T-helper 1 cell (primary cell): Measurements from ENCODE around the gene GTPBP1.

Experiments
- DNase-seq, 5 donors: peaks; one replicate each; pipeline ENCODE4 v3.0.0-alpha.2; 2012 to 2020
- total RNA-seq, 4 donors: gene quantifications; one replicate each; lab custom pipeline; 2026; lab: John Stamatoyannopoulos, UW

Gene GTPBP1
- total RNA-seq, result 171 to 347 (median 263) reads per million in 4 donors

DNA sequence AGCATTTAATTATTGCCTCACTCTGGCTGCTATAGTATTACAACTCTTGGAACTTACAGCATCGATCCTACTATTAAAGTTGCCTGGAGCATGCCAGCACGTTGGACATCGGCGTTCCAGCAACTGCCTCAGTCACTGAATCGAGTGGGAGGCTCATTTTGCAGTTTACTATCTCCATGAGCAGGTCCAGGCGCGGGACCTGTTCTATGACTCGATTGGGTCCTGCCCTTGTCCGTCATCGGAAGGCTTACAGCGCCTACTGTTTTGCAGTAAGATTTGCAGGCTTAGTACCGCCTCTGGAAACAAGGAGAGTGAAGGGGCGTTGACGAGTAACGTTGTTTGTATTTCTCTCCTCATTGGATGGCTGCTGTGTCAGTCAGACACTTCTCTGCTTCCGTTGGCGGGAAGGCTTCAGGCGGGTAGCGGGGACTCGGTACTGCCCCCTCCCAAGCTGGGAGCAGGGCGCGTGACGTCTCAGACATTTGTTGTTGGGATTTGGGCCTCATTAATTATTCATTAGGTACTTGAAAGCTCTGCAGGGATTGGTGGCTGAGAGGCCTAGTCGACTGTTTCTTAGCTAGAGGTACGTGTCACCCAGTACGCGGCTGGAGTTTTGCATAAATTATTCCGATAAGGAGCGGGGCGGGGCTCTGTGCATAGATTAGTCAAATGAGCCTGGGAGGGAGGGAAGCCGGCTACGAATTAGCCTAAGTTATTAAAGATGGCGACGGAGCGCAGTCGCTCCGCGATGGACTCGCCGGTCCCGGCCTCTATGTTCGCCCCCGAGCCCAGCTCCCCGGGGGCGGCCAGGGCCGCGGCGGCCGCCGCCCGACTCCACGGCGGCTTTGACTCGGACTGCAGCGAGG lies at the start of gene GTPBP1:
Gene GTPBP1, plus strand, starts transcription at position 710 of the 866 bp plus-strand sequence. Its CDS starts 12 bp downstream, at position 722.
- DNase-seq, result peak; percentile 94 to 100 (median 97)

GRCh38 chr22:38656256-38657044 lies 49.3 kb upstream of the GTPBP1 start, which contains the start of the genes CBY1 and FAM227A:
Gene CBY1 (plus strand): TSS chr22:38656638. CDS start chr22:38668055, 11,417 bp downstream.
Gene FAM227A (minus strand): TSS chr22:38656392. CDS start chr22:38650168, 6,224 bp downstream.
- DNase-seq, result peak; percentile 73 to 82 (median 80)

DNA sequence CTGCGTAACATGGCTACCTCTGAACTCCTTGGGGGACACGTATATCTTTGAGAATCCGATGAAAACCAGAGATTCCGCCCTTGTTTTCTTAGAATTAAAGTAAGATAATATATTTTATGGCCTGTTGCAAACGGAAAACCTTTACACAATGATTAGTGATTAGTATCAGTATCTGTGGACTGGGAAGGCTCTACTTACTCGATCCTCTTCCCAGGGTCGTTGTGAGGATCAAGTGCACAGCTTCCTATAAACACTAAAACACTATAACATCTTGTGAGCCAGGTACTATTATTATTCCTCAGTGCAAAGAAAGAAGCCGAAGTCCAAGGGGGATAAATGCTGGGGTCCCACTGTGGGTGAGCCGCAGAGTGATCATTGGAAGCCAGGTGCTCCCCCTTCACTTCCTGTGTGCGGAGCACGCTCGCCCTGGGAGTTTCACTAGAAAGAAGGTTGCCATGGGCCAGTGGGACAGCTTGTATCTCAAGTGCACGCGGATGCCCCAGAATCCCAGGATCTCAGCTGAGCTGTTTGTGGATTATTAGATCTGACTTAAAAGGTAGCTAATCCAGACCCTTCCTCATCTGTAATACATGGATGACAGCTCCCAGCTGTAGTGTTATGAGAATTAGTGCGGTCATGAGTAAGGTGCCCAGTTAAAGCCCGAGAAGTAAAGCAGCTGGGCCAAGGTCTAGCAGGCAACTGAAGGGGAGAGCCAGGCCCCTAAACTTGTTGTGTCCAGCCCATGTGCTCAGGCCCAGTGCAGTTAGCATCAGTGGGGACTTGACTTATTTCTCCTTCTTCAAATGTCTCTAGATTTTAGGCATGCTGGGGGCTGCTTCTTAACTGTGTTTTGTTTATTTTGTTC lies 48.5 kb upstream of the GTPBP1 start:
- peak in 4 of 5 donors; percentile 12 to 25 (median 20) for DNase-seq

DNA sequence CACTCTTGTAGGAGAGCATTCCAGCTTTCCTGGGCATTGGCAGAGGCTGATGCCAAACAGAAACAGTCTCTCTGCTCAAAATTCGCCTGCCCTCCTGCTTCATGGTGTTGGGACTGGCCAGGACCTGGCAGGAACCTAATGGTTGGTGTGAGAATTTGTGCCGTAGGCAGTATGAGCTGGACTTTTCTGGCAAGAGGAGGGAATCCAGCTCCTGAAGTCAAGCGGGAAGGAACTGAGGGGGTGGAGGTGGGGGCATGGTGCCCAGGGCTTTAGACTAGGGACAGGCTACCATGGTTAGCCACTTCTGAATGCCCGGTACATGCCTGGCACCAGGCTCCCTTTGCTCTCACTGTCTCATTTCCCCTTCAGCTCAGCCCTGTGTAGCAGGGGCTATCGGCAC lies 30.9 kb upstream of the GTPBP1 start:
- no peak for DNase-seq

DNA sequence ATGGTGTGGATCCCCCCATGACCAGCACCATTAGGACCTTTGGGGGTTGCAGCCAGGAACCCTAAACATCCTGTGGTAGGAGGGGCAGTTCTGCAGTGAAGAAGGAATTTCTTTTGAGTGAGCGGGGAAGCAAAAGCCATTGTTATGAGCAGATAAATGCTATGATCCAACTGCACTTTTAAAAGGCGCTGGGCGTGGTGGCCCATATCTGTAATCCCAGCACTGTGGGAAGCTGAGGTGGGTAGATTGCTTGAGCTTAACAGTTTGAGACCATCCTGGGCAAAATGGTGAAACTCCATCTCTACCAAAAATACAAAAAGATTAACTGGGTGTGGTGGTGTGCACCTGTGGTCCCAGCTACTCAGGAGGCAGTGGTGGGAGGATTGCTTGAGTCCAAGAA lies 29.9 kb upstream of the GTPBP1 start:
- DNase-seq, result no peak

GRCh38 chr22:38681582-38682335 lies 24.0 kb upstream of the GTPBP1 start, which contains the start of gene TOMM22:
Gene TOMM22 (plus strand): TSS chr22:38681957. CDS start chr22:38681979, 22 bp downstream.
- DNase-seq, result peak; percentile 70 to 85 (median 77)

DNA sequence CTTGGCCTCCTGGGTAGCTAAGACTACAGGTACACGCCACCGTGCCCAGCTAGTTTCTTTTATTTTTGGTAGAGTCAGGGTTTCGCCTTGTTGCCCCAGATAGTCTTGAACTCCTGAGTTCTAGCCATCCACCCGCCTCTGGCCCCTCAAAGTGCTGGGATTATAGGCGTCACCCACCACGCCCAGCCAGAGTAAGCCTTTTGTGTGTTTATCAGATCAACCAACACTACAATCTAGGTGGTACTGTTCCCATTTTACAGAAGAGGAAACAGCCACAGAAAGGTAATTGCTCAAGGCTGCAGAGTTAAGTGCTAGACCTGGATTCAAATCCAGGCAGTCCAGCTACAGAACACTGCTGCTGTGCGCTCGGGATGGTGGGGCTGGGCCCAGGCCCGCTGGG lies 20.8 kb upstream of the GTPBP1 start:
- DNase-seq, result no peak

GRCh38 chr22:38685761-38686160 lies 20.0 kb upstream of the GTPBP1 start:
- no peak for DNase-seq

DNA sequence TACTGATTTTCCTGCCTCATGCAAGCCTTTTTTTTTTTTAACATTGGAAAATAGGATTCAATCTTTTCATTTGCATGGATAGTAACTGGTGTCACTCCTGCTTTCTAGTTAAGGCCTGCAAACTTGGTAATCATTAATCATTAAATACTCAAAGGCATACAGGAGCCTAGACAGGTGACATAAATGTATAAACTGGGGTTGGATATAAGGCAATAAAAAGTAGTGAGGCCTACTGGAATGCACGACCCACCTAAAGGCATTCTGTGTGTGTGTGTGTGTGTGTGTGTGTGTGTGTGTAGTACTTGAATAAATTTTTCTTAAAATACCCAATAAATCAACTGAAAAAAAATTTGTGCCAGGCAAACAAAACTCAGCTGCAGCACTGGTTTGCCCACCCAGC lies 16.1 kb upstream of the GTPBP1 start:
- DNase-seq, result no peak

DNA sequence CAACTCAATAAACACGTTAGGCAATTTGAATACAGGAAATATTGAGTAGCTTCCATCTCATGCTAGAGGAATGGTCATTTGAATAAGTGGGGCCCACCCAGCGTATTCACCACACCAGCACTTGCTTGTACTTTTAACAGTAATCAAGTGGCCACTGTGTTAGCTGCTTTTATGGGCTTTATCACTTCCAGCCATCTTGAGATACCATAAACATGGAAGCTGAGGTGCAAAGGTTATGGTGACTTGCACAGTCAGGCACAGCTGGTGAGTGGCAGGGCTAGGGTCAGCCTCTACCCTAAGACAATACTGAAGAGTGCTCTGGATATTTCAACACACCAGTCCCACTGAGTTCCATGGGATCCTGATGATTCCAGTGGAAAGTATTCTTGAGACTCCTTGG lies 11.7 kb upstream of the GTPBP1 start:
- DNase-seq, result no peak

- DNase-seq, result no peak
These were observed 10.8 kb upstream of the GTPBP1 start for GRCh38 chr22:38694940-38695339.

GRCh38 chr22:38696606-38697424 lies 8.9 kb upstream of the GTPBP1 start:
- DNase-seq, result peak in 1 of 5 donors; percentile 67

DNA sequence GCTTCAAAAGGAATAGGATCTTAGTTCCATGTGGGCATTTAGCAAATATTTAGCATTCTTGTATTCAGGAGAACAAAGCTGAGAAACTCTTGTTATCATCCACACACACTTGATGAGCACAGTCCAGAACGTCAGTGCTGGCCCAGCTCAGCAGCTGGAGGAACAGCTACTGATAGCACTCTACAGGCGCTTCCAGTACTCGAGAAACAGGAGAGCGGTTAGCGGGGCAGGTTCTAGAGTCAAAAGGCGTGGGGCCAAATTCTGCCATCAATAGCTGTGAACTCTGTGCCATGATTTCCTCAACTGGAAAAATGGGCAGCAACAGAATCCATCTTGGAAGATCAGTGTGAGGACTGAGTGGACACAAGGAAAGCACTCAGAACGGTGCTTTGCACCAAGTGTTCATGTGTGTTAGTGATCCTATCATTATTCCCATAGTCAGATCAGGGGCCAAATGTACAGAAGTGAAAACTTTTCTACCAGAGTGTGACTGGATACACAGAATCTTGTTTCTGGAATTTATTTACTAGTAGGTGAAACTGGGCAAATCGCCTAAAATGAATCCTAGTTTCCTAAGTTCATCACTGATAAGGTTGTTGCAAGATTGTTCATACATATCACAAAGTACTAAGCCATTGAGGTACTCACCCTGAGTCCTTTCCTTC lies 8.2 kb upstream of the GTPBP1 start:
- no peak for DNase-seq

DNA sequence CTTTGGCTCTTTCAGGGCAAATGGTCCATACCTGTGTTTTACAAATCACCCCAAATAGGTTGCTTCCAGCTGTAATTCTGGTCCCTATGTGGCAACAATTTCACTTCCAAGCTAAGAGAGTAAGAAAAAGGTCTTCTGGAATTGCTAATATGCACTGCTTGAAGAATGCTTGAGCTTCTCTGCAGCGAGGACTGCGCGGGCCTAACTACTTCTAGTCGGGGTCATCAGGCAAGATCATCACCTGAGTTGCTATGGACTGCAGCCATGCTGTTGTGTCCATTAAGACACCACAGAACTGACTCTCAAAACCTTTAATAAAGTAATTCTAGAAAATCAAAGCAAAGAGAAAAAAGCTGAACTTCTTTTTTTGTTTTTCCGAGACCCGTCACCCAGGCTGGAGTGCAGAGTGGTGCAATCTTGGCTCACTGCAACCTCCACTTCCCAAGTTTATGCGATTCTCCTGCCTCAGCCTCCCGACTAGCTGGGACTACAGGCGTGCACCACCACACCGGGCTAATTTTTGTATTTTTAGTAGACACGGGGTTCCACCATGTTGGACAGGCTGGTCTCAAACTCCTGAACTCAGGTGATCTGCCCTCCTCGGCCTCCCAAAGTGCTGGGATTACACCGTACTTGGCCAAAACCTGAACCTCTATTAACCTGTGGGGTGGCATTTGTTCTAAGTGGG lies 7.2 kb upstream of the GTPBP1 start:
- DNase-seq, result no peak

- DNase-seq, result no peak
These were observed 6.6 kb upstream of the GTPBP1 start for GRCh38 chr22:38699143-38699542.

GRCh38 chr22:38699784-38700183 lies 6.0 kb upstream of the GTPBP1 start:
- no peak for DNase-seq

- DNase-seq, result no peak
These were observed 5.4 kb upstream of the GTPBP1 start for GRCh38 chr22:38700270-38700788.

DNA sequence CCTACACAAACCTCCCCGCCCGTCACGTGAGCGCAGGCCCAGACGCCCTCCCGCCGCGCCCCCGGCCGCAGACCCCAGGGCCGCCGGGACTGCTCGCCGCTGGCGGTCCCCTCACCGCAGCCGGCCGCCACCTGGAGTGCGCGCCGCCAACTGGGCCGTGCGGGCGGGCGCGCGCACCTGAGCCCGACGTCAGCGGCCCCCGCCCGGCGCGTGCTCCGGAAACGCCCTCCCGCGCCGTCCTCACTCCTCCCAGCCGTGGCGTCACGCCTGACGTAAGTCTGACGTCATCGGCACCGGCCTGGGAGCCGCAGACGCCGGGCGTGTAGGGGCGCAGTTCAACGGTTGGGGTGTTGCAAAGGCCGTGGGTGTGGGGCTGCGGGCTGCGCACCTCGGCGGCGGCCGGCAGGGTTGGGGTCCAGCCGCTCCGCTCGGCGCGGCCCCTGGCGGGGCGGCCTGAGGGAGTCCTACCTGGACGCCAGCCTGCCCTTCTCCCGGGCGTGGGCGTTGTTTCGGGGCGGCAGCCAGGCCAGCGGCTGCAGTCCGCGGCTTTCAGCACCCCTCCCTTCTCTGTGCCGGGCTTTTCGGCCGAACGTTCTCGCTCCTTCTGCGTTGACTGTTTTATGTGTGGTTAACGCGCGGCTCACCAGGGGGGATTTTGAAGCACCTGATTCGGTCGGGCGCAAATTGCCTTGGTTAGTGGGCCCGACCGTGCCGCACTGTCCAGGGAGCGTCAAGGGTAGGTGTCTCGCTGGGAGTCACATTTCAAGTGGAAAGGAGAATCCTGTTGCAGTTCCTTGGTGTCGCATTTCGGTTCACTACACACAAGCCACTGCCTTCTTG lies 4.7 kb upstream of the GTPBP1 start, which contains the start of gene JOSD1:
Gene JOSD1, minus strand, starts transcription at position 155 of the 840 bp plus-strand sequence. CDS start 956 bp downstream, outside the sequence.
- peak; percentile 95 to 99 (median 97) for DNase-seq
